IMR-90 (cell line): ENCODE measurements around the gene PITX3. TPM values are rescaled to one million over a fixed set of nuclear protein-coding genes. Genes with fewer than 3 reads are reported as not detected.

Experiments used
- ATAC-seq: fragments of 200-7000 bp; cut with Tn5 transposase; 2 replicates; pipeline ENCODE4 v1.9.1; 2020; ENCODE audit warnings: low read depth, mild to moderate bottlenecking, moderate library complexity
- BruUV-seq: library from RNA; stranded (reverse); fragments of 400-500 nt; replicated peaks from 2 replicates; lab custom pipeline; 2021; lab: Mats Ljungman, UMichigan
- CTCF ChIA-PET: fragments of 300-600 bp; formaldehyde crosslinking; extraction: SDS; loops from one replicate; lab custom pipeline; 2021; ENCODE audit warnings: antibody characterized with exemption; lab: Yijun Ruan, JAX
- POLR2A ChIA-PET: fragments of 300-600 bp; sonication (Branson Sonifier 250); formaldehyde crosslinking; loops from one replicate; lab custom pipeline; 2022; ENCODE audit warnings: antibody characterized with exemption; ENCODE audit not compliant: unreplicated experiment; lab: Charles Lee
- DNase-seq: peaks from one replicate; pipeline ENCODE4 v3.0.0; 2013
- H2AFZ ChIP-seq: replicated peaks from 2 replicates; pipeline ENCODE3; 2013; ENCODE audit warnings: low read length, mild to moderate bottlenecking; ENCODE audit not compliant: poor library complexity
- H2AK5ac ChIP-seq: 2 replicates; pipeline ENCODE4 v1.6.1; 2013; ENCODE audit warnings: low read depth, low read length, inconsistent platforms
- H2AK9ac ChIP-seq: replicated peaks from 2 replicates; pipeline ENCODE3; 2013; ENCODE audit warnings: mild to moderate bottlenecking, low read depth, low read length, moderate library complexity; ENCODE audit not compliant: poor library complexity
- H2BK120ac ChIP-seq: 2 replicates; pipeline ENCODE4 v1.6.1; 2013; ENCODE audit warnings: low read depth, low read length, inconsistent platforms
- H2BK15ac ChIP-seq: 3 replicates; pipeline ENCODE4 v1.6.1; 2013; ENCODE audit warnings: low read depth, low read length, inconsistent platforms
- H2BK20ac ChIP-seq: 2 replicates; pipeline ENCODE4 v1.6.1; 2013; ENCODE audit warnings: low read depth, mild to moderate bottlenecking, inconsistent platforms, low read length, moderate library complexity
- H2BK5ac ChIP-seq: 2 replicates; pipeline ENCODE4 v1.6.1; 2013; ENCODE audit warnings: mild to moderate bottlenecking, low read depth, low read length, inconsistent platforms; ENCODE audit not compliant: poor library complexity, severe bottlenecking
- H3K14ac ChIP-seq: replicated peaks from 2 replicates; pipeline ENCODE4 v1.6.1; 2013; ENCODE audit warnings: low read depth, low read length, inconsistent platforms
- H3K18ac ChIP-seq: 2 replicates; pipeline ENCODE4 v1.6.1; 2013; ENCODE audit warnings: low read depth, low read length, control low read depth
- H3K23ac ChIP-seq: 2 replicates; pipeline ENCODE4 v1.6.1; 2013; ENCODE audit warnings: low read depth, low read length, inconsistent platforms
- H3K27ac ChIP-seq: 2 replicates; pipeline ENCODE4 v1.5.1; 2013; ENCODE audit warnings: mild to moderate bottlenecking, control low read depth, low read length; ENCODE audit not compliant: insufficient read depth
- H3K27me3 ChIP-seq: 2 replicates; pipeline ENCODE4 v1.6.1; 2013; ENCODE audit warnings: low read length; ENCODE audit not compliant: control insufficient read depth, insufficient read depth
- H3K36me3 ChIP-seq: 2 replicates; pipeline ENCODE4 v1.6.1; 2013; ENCODE audit warnings: low read length, mixed read lengths; ENCODE audit not compliant: control insufficient read depth, insufficient read depth
- H3K4ac ChIP-seq: 2 replicates; pipeline ENCODE4 v1.6.1; 2013; ENCODE audit warnings: low read depth, low read length, inconsistent platforms
- H3K4me1 ChIP-seq: 2 replicates; pipeline ENCODE4 v1.6.1; 2013; ENCODE audit warnings: low read length, mixed read lengths; ENCODE audit not compliant: control insufficient read depth, insufficient read depth
- H3K4me2 ChIP-seq: 2 replicates; pipeline ENCODE4 v1.6.1; 2013; ENCODE audit warnings: low read depth, mild to moderate bottlenecking, control low read depth, low read length, moderate library complexity
- H3K4me3 ChIP-seq: 2 replicates; pipeline ENCODE4 v1.5.1; 2013; ENCODE audit warnings: low read depth, mild to moderate bottlenecking, control low read depth, low read length, moderate library complexity; ENCODE audit not compliant: insufficient read depth
- H3K56ac ChIP-seq: 2 replicates; pipeline ENCODE4 v1.6.1; 2013; ENCODE audit warnings: low read length, inconsistent platforms; ENCODE audit not compliant: insufficient read depth; ENCODE audit errors: extremely low read depth
- H3K79me1 ChIP-seq, 2 experiments: 2 replicates each; pipeline ENCODE4 v1.6.1; 2013; ENCODE audit warnings: low read length in 2 of 2, inconsistent platforms in 1 of 2, low read depth in 1 of 2
- H3K9ac ChIP-seq: 2 replicates; pipeline ENCODE4 v1.6.1; 2013; ENCODE audit warnings: low read depth, low read length, control low read depth
- H3K9me1 ChIP-seq: 2 replicates; pipeline ENCODE4 v1.6.1; 2013; ENCODE audit warnings: low read length, inconsistent platforms; ENCODE audit not compliant: insufficient read depth
- H3K9me3 ChIP-seq: 2 replicates; pipeline ENCODE4 v1.6.1; 2013; ENCODE audit warnings: low read length; ENCODE audit not compliant: control insufficient read depth, insufficient read depth
- H4K20me1 ChIP-seq: 2 replicates; pipeline ENCODE4 v1.6.1; 2013; ENCODE audit warnings: low read length, inconsistent platforms; ENCODE audit not compliant: insufficient read depth
- H4K5ac ChIP-seq: 2 replicates; pipeline ENCODE4 v1.6.1; 2013; ENCODE audit warnings: mild to moderate bottlenecking, low read depth, low read length, control low read depth
- H4K8ac ChIP-seq, 2 experiments: 2 replicates each; pipeline ENCODE4 v1.6.1; 2013; ENCODE audit warnings: low read depth in 2 of 2, low read length in 2 of 2, control low read depth in 1 of 2, inconsistent platforms in 1 of 2
- H4K91ac ChIP-seq: 2 replicates; pipeline ENCODE4 v1.6.1; 2013; ENCODE audit warnings: low read depth, low read length, inconsistent platforms; ENCODE audit not compliant: insufficient read depth
- BHLHE40 ChIP-seq: fragments of 150-350 bp; IDR thresholded peaks from 2 replicates; pipeline ENCODE4 v1.6.1; 2016; ENCODE audit warnings: mild to moderate bottlenecking, low read depth, low read length
- CEBPB ChIP-seq: IDR thresholded peaks from 2 replicates; pipeline ENCODE4 v1.6.1; 2012; ENCODE audit warnings: low read depth, low read length, improper control_type of control experiment
- CHD1 ChIP-seq: IDR thresholded peaks from 2 replicates; pipeline ENCODE4 v1.6.1; 2012; ENCODE audit warnings: low read depth, low read length, improper control_type of control experiment
- FOS ChIP-seq: fragments of 150-350 bp; IDR thresholded peaks from 2 replicates; pipeline ENCODE4 v1.6.1; 2016; ENCODE audit warnings: low read depth, low read length
- MAFK ChIP-seq: IDR thresholded peaks from 2 replicates; pipeline ENCODE4 v1.6.1; 2012; ENCODE audit warnings: low read depth, low read length, improper control_type of control experiment
- MAZ ChIP-seq: IDR thresholded peaks from 2 replicates; pipeline ENCODE4 v1.6.1; 2012; ENCODE audit warnings: low read depth, mild to moderate bottlenecking, low read length, improper control_type of control experiment, moderate library complexity, borderline replicate concordance
- MXI1 ChIP-seq: IDR thresholded peaks from 2 replicates; pipeline ENCODE4 v1.6.1; 2012; ENCODE audit warnings: low read depth, mild to moderate bottlenecking, low read length, moderate library complexity, borderline replicate concordance
- POLR2A ChIP-seq: IDR thresholded peaks from 2 replicates; pipeline ENCODE4 v1.6.1; 2012; ENCODE audit warnings: mild to moderate bottlenecking, low read depth, low read length
- RCOR1 ChIP-seq: IDR thresholded peaks from 2 replicates; pipeline ENCODE4 v1.6.1; 2012; ENCODE audit warnings: mild to moderate bottlenecking, low read length, improper control_type of control experiment; ENCODE audit not compliant: insufficient replicate concordance
- RFX5 ChIP-seq: IDR thresholded peaks from 2 replicates; pipeline ENCODE4 v1.8.0; 2012; ENCODE audit warnings: low read depth, mild to moderate bottlenecking, low read length, moderate library complexity
- SMC3 ChIP-seq: fragments of 150-350 bp; IDR thresholded peaks from 2 replicates; pipeline ENCODE4 v1.6.1; 2016; ENCODE audit warnings: low read depth, mild to moderate bottlenecking, antibody characterized with exemption, low read length, moderate library complexity
- WGBS, 2 experiments: methylation state at CpG; one replicate each; pipeline versions ENCODE4 v1.1.5 to v1.1.7; 2013; ENCODE audit warnings: missing lambda C conversion rate in 2 of 2; ENCODE audit not compliant: insufficient read length in 1 of 2; ENCODE audit errors: extremely low coverage in 2 of 2; 5-methylcytosine and 5-hydroxymethylcytosine counted together
- dilution Hi-C: fragments of 300-500 bp; cut with HindIII; formaldehyde crosslinking; loops from one replicate; pipeline ENCODE4 v1.14.3; 2018; ENCODE audit warnings: low sequenced_read_pairs; ENCODE audit not compliant: unreplicated experiment
- in situ Hi-C: fragments of 300-500 bp; cut with MboI; formaldehyde crosslinking; loops from 3 replicates; pipeline ENCODE4 v1.14.3; 2019; ENCODE audit warnings: low sequenced_read_pairs, inconsistent platforms, mixed read lengths
- intact Hi-C: fragments of 100-400 bp; cut with micrococcal nuclease; formaldehyde crosslinking; loops from 2 replicates; pipeline ENCODE4 v1.10.0; 2022
- polyA plus RNA-seq, 3 experiments: library from polyadenylated mRNA; depleted of rRNA; stranded (reverse); fragments of >200 nt; gene quantifications; 2 replicates each; pipeline ENCODE4 v1.2.3, GENCODE V29; 2012; ENCODE audit warnings: low replicate concordance in 1 of 3
- total RNA-seq: library from RNA; depleted of rRNA; stranded (reverse); fragments of >200 nt; gene quantifications from 2 replicates; pipeline ENCODE4 v1.2.3, GENCODE V29; 2012
- TF ChIP-seq, protein P1 (sequence below): fragments of 150-350 bp; IDR thresholded peaks from 2 replicates; pipeline ENCODE4 v1.6.1; 2017; ENCODE audit warnings: mild to moderate bottlenecking, antibody characterized with exemption, low read length, low read depth
- TF ChIP-seq, protein P2 (sequence below): conservative IDR thresholded peaks from 2 replicates; pipeline ENCODE4 v1.5.1; 2012; ENCODE audit warnings: mild to moderate bottlenecking, low read depth, low read length, improper control_type of control experiment
- TF ChIP-seq, protein P3 (sequence below): fragments of 150-350 bp; IDR thresholded peaks from 2 replicates; pipeline ENCODE4 v1.6.1; 2016; ENCODE audit warnings: low read depth, mild to moderate bottlenecking, low read length, moderate library complexity, borderline replicate concordance

The PITX3 gene
- total and polyA plus RNA-seq, 2 of the 4 experiments (the other 2 are of a cell fraction) = not detected

DNA sequence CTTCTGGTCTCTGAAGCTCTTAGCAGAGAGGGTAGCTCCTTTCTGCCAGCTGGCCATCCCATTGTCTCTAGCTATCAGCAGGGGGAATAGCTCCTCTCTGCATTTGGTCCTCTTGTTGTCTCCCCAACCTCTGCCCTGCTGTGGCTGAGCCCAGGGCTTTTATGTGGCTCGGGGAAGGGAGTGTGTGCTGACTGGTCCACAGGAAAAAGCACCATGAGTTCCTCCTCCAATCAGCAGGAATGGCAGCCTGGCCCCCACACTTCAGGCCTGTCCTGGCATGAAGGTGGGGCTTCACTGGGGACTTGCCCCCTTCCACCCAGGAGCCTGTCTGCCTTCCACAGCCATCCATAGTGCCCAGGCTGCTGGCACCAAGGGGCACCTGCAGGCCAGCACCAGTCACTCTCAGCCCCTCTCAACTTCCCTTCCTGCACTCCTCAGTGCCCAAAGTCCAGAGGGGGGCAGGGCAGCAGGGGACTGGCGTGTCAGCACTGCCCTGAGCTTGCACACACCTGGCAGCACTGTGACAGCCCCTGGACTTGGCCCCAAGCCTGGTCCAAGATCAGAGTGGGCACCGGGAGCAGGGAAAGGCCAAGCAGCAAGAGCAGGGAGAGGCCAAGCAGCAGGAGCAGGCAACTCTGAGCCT lies 52.9 kb downstream of the PITX3 start:
- no peak overlapping the region for H2BK120ac ChIP-seq
- no peak overlapping the region for H2AK9ac ChIP-seq
- no peak overlapping the region for H2BK15ac ChIP-seq
- no peak overlapping the region for H3K27ac ChIP-seq
- no peaks in the 10 kb centered on the region for H4K20me1 ChIP-seq
- no peak overlapping the region for H3K4ac ChIP-seq
- ATAC-seq = no peak
- no peak overlapping the region for H3K9ac ChIP-seq
- no peak overlapping the region for H2BK20ac ChIP-seq
- BruUV-seq = no TSS peak
- H3K9me3 ChIP-seq = peaks cover 16% of the 10 kb centered on the region
- H3K56ac ChIP-seq = no peak overlapping the region
- WGBS, 2 experiments = 83% methylated on average over 1 of the region's 3 CpGs; no CpG with 5 or more reads in 1 of the 2 experiments
- H2BK5ac ChIP-seq = no peak overlapping the region
- no peak overlapping the region for H4K5ac ChIP-seq
- no peaks in the 10 kb centered on the region for H3K4me1 ChIP-seq
- no peak overlapping the region for H3K14ac ChIP-seq
- dilution Hi-C loops = no loop called here
- H3K9me1 ChIP-seq = no peaks in the 10 kb centered on the region
- POLR2A ChIA-PET = no interaction called here
- no peak overlapping the region for H4K8ac ChIP-seq
- CTCF ChIA-PET = interaction anchor here (1.3 kb wide), 1 partner anchor 19 kb away, joined by 4 read pairs; no protein-coding TSS in a partner anchor
- peaks cover 7% of the 10 kb centered on the region for H3K27me3 ChIP-seq
- H4K91ac ChIP-seq = no peak overlapping the region
- peak overlapping the region; percentile 58 for H2AFZ ChIP-seq
- no peak overlapping the region for H3K4me3 ChIP-seq
- no peak for TF ChIP-seq MXI1
- TF ChIP-seq SMC3 = no peak
- TF ChIP-seq FOS = no peak
- TF ChIP-seq POLR2A = no peak
- no peak for TF ChIP-seq CEBPB
- TF ChIP-seq, protein P1, sequence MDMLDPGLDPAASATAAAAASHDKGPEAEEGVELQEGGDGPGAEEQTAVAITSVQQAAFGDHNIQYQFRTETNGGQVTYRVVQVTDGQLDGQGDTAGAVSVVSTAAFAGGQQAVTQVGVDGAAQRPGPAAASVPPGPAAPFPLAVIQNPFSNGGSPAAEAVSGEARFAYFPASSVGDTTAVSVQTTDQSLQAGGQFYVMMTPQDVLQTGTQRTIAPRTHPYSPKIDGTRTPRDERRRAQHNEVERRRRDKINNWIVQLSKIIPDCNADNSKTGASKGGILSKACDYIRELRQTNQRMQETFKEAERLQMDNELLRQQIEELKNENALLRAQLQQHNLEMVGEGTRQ = no peak
- TF ChIP-seq, protein P2, sequence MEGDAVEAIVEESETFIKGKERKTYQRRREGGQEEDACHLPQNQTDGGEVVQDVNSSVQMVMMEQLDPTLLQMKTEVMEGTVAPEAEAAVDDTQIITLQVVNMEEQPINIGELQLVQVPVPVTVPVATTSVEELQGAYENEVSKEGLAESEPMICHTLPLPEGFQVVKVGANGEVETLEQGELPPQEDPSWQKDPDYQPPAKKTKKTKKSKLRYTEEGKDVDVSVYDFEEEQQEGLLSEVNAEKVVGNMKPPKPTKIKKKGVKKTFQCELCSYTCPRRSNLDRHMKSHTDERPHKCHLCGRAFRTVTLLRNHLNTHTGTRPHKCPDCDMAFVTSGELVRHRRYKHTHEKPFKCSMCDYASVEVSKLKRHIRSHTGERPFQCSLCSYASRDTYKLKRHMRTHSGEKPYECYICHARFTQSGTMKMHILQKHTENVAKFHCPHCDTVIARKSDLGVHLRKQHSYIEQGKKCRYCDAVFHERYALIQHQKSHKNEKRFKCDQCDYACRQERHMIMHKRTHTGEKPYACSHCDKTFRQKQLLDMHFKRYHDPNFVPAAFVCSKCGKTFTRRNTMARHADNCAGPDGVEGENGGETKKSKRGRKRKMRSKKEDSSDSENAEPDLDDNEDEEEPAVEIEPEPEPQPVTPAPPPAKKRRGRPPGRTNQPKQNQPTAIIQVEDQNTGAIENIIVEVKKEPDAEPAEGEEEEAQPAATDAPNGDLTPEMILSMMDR = no peak
- TF ChIP-seq RFX5 = no peak
- no peak for TF ChIP-seq MAZ
- no peak for TF ChIP-seq CHD1
- TF ChIP-seq RCOR1 = no peak
- TF ChIP-seq MAFK = no peak
- TF ChIP-seq BHLHE40 = no peak
- TF ChIP-seq, protein P3, sequence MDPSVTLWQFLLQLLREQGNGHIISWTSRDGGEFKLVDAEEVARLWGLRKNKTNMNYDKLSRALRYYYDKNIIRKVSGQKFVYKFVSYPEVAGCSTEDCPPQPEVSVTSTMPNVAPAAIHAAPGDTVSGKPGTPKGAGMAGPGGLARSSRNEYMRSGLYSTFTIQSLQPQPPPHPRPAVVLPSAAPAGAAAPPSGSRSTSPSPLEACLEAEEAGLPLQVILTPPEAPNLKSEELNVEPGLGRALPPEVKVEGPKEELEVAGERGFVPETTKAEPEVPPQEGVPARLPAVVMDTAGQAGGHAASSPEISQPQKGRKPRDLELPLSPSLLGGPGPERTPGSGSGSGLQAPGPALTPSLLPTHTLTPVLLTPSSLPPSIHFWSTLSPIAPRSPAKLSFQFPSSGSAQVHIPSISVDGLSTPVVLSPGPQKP = no peak
- DNase-seq = no peak
- no peaks in the 10 kb centered on the region for H3K36me3 ChIP-seq
- no peak overlapping the region for H2AK5ac ChIP-seq
- intact Hi-C loops = loop anchor here (5.0 kb wide), 1 partner anchor 34 kb away; no protein-coding TSS in a partner anchor
- H3K4me2 ChIP-seq = no peak overlapping the region
- no peak overlapping the region for H3K23ac ChIP-seq
- no peaks in the 10 kb centered on the region for H3K79me1 ChIP-seq
- in situ Hi-C loops = no loop called here
- H3K18ac ChIP-seq = no peak overlapping the region
